Transverse colon (tissue), 3 donors: ENCODE measurements around the gene CEND1.

Source experiments
- POLR2A ChIP-seq: fragments of 450-650 bp; IDR thresholded peaks from one replicate; pipeline ENCODE4 v1.6.1; 2016; ENCODE audit warnings: antibody characterized with exemption, mild to moderate bottlenecking, moderate library complexity
- TF ChIP-seq, protein P1 (sequence below), 5 experiments: fragments of 200-600 bp in 3 of 5; fragments of 450-650 bp in 2 of 5; sonication (generic) in 3 of 5; IDR thresholded peaks; 1 replicate in 2 of 5; 2 replicates in 3 of 5; pipeline ENCODE4 v1.5.1; 2016 to 2017; ENCODE audit warnings: antibody characterized with exemption in 5 of 5, inconsistent platforms in 3 of 5, mild to moderate bottlenecking in 2 of 5, moderate library complexity in 1 of 5

GRCh38 chr11:777288-778255 lies 12.3 kb downstream of the CEND1 start, which contains the start of gene GATD1:
- TF ChIP-seq, protein P1, sequence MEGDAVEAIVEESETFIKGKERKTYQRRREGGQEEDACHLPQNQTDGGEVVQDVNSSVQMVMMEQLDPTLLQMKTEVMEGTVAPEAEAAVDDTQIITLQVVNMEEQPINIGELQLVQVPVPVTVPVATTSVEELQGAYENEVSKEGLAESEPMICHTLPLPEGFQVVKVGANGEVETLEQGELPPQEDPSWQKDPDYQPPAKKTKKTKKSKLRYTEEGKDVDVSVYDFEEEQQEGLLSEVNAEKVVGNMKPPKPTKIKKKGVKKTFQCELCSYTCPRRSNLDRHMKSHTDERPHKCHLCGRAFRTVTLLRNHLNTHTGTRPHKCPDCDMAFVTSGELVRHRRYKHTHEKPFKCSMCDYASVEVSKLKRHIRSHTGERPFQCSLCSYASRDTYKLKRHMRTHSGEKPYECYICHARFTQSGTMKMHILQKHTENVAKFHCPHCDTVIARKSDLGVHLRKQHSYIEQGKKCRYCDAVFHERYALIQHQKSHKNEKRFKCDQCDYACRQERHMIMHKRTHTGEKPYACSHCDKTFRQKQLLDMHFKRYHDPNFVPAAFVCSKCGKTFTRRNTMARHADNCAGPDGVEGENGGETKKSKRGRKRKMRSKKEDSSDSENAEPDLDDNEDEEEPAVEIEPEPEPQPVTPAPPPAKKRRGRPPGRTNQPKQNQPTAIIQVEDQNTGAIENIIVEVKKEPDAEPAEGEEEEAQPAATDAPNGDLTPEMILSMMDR (IDR thresholded peaks at IDR 0.05) = no peak
- peak; percentile 65 for TF ChIP-seq POLR2A
